ENCODE measurements around the gene CRTAC1. TPM values are rescaled to one million over a fixed set of nuclear protein-coding genes. Genes with fewer than 3 reads are reported as not detected.

Gene CRTAC1
- total and polyA plus RNA-seq, 4 donors: 0.14 to 0.33 (median 0.26) TPM

- no peak for DNase-seq (ENCODE audit: low spot score)
- Histone ChIP-seq H3K27ac (ENCODE audit: low read depth in 1 of 2, low read length in 2 of 2) (no peak overlapping the region), H3K36me3 (ENCODE audit: control insufficient read depth in 4 of 4, insufficient read depth in 3 of 4, low read depth in 1 of 4, low read length in 3 of 4) (no peaks in the 10 kb centered on the region), H3K9me3 (ENCODE audit: control insufficient read depth in 4 of 4, low read length in 3 of 4) (no peaks in the 10 kb centered on the region), H3K4me1 (ENCODE audit: control insufficient read depth in 4 of 4, insufficient read depth in 4 of 4, low read length in 3 of 4) (peaks cover 0 to 7% (median under 1%) of the 10 kb centered on the region in 4 donors), H3K4me3 (ENCODE audit: low read depth in 1 of 3, low read length in 3 of 3) (no peak overlapping the region), H3K9ac (ENCODE audit: low read depth in 1 of 2, low read length in 2 of 2) (no peak overlapping the region), H3K27me3 (ENCODE audit: control insufficient read depth in 4 of 4, insufficient read depth in 4 of 4, low read length in 3 of 4) (peaks cover 0 to 6% (median 0%) of the 10 kb centered on the region in 4 donors)
- 60% methylated on average over 5 of the region's 5 CpGs for WGBS
- TF ChIP-seq FOXA1 (IDR thresholded peaks at IDR 0.05) (no peak), HNF4A (conservative IDR thresholded peaks at IDR 0.05) (no peak), SP1 (IDR thresholded peaks at IDR 0.05) (no peak), GABPA (IDR thresholded peaks at IDR 0.05 in 1 of 2, conservative IDR thresholded peaks at IDR 0.05 in 1 of 2) (no peak)
Observed at GRCh38 chr10:97911217-97911616, 119.2 kb downstream of the CRTAC1 start.

- Histone ChIP-seq H3K4me1 (ENCODE audit: control insufficient read depth in 4 of 4, insufficient read depth in 4 of 4, low read length in 3 of 4) (peaks cover 0 to 7% (median under 1%) of the 10 kb centered on the region in 4 donors), H3K36me3 (ENCODE audit: control insufficient read depth in 4 of 4, insufficient read depth in 3 of 4, low read depth in 1 of 4, low read length in 3 of 4) (no peaks in the 10 kb centered on the region), H3K9me3 (ENCODE audit: control insufficient read depth in 4 of 4, low read length in 3 of 4) (no peaks in the 10 kb centered on the region), H3K27me3 (ENCODE audit: control insufficient read depth in 4 of 4, insufficient read depth in 4 of 4, low read length in 3 of 4) (peaks cover 0 to 6% (median 0%) of the 10 kb centered on the region in 4 donors), H3K4me3 (ENCODE audit: low read depth in 1 of 3, low read length in 3 of 3) (no peak overlapping the region), H3K27ac (ENCODE audit: low read depth in 1 of 2, low read length in 2 of 2) (no peak overlapping the region), H3K9ac (ENCODE audit: low read depth in 1 of 2, low read length in 2 of 2) (no peak overlapping the region)
- no peak for TF ChIP-seq FOXA1 (IDR thresholded peaks at IDR 0.05)
- no peak for TF ChIP-seq ATF3 (IDR thresholded peaks at IDR 0.05)
- TF ChIP-seq MAX (IDR thresholded peaks at IDR 0.05): no peak
- TF ChIP-seq CTCF (IDR thresholded peaks at IDR 0.05; ENCODE audit: low read depth, low read length, missing input control): no peak
- TF ChIP-seq JUND (IDR thresholded peaks at IDR 0.05): no peak
- no peak for TF ChIP-seq ZBTB33 (IDR thresholded peaks at IDR 0.05)
- no peak for TF ChIP-seq RXRA (IDR thresholded peaks at IDR 0.05)
- no peak for TF ChIP-seq TAF1 (conservative IDR thresholded peaks at IDR 0.05)
- no peak for TF ChIP-seq SP1 (IDR thresholded peaks at IDR 0.05)
- TF ChIP-seq GABPA (IDR thresholded peaks at IDR 0.05 in 1 of 2, conservative IDR thresholded peaks at IDR 0.05 in 1 of 2): no peak
- no peak for TF ChIP-seq RAD21 (IDR thresholded peaks at IDR 0.05)
- no peak for TF ChIP-seq HNF4G (IDR thresholded peaks at IDR 0.05)
- WGBS: 73% methylated on average over 4 of the region's 4 CpGs
- DNase-seq (ENCODE audit: low spot score): no peak
Observed at GRCh38 chr10:97910661-97911060, 119.8 kb downstream of the CRTAC1 start.

- H3K27me3 ChIP-seq (ENCODE audit: control insufficient read depth in 4 of 4, insufficient read depth in 4 of 4, low read length in 3 of 4): peaks cover 0 to 6% (median 0%) of the 10 kb centered on the region in 4 donors
- H3K36me3 ChIP-seq (ENCODE audit: control insufficient read depth in 4 of 4, insufficient read depth in 3 of 4, low read depth in 1 of 4, low read length in 3 of 4): no peaks in the 10 kb centered on the region
- WGBS: 83% methylated on average over 12 of the region's 12 CpGs
- H3K4me1 ChIP-seq (ENCODE audit: control insufficient read depth in 4 of 4, insufficient read depth in 4 of 4, low read length in 3 of 4): no peaks in the 10 kb centered on the region
- no peak overlapping the region for H3K9ac ChIP-seq (ENCODE audit: low read depth in 1 of 2, low read length in 2 of 2)
- DNase-seq (ENCODE audit: low spot score): no peak
- H3K27ac ChIP-seq (ENCODE audit: low read depth in 1 of 2, low read length in 2 of 2): no peak overlapping the region
- H3K4me3 ChIP-seq (ENCODE audit: low read depth in 1 of 3, low read length in 3 of 3): no peak overlapping the region
- no peaks in the 10 kb centered on the region for H3K9me3 ChIP-seq (ENCODE audit: control insufficient read depth in 4 of 4, low read length in 3 of 4)
- TF ChIP-seq RAD21 (IDR thresholded peaks at IDR 0.05) (no peak), ATF3 (IDR thresholded peaks at IDR 0.05) (no peak), NR2F2 (IDR thresholded peaks at IDR 0.05) (no peak), TAF1 (conservative IDR thresholded peaks at IDR 0.05) (no peak), ZBTB33 (IDR thresholded peaks at IDR 0.05) (no peak), EGR1 (IDR thresholded peaks at IDR 0.05; ENCODE audit: low read depth in 2 of 2) (no peak), YY1 (IDR thresholded peaks at IDR 0.05) (no peak), HNF4G (IDR thresholded peaks at IDR 0.05) (no peak), REST (IDR thresholded peaks at IDR 0.05) (no peak), GABPA (IDR thresholded peaks at IDR 0.05 in 1 of 2, conservative IDR thresholded peaks at IDR 0.05 in 1 of 2) (no peak)
Observed at GRCh38 chr10:97907830-97908229, 122.6 kb downstream of the CRTAC1 start.

Measured in liver (tissue), 9 donors.